ENCODE measurements around the gene SEPTIN7. TPM values are rescaled to one million over a fixed set of nuclear protein-coding genes. Genes with fewer than 3 reads are reported as not detected.

Gene SEPTIN7
- total RNA-seq, 1 experiment from 2014 or later = 295 TPM

GRCh38 chr7:35839860-35840854 lies 39.3 kb downstream of the SEPTIN7 start:
- Histone ChIP-seq H3K27ac (ENCODE audit: low read depth, low read length, poor library complexity, severe bottlenecking) (no peak overlapping the region), H3K9me3 (ENCODE audit: low read depth, low read length, poor library complexity, severe bottlenecking) (no peaks in the 10 kb centered on the region), H3K36me3 (ENCODE audit: insufficient read depth, low read length, poor library complexity, severe bottlenecking) (peaks cover 9% of the 10 kb centered on the region), H3K4me3 (ENCODE audit: low read depth, low read length, poor library complexity, severe bottlenecking) (no peak overlapping the region), H3K4me1 (ENCODE audit: insufficient read depth, low read length, poor library complexity, severe bottlenecking) (peaks cover 24% of the 10 kb centered on the region), H3K27me3 (replicated peaks; ENCODE audit: insufficient read depth, low read depth, low read length, poor library complexity) (no peaks in the 10 kb centered on the region)
- DNase-seq (ENCODE audit: low spot score) = peak; percentile 29
- TF ChIP-seq EZH2 (IDR thresholded peaks at IDR 0.05; ENCODE audit: borderline replicate concordance, low read depth, low read length, poor library complexity, severe bottlenecking) (no peak), CTCF (conservative IDR thresholded peaks at IDR 0.05; ENCODE audit: low read depth, low read length) (no peak)
- ChIA-PET CTCF (no interaction called here), POLR2A (ENCODE audit: low non-redundant PET) (interaction anchor here (0.6 kb wide), 1 partner anchor 11 kb away, joined by 3 read pairs; no protein-coding TSS in a partner anchor)
- BruUV-seq (replicated peaks) = no TSS peak
- intact Hi-C loops (cut with micrococcal nuclease; ENCODE audit: unreplicated experiment) = no loop called here

GRCh38 chr7:35846816-35847412 lies 46.1 kb downstream of the SEPTIN7 start:
- POLR2A ChIA-PET (ENCODE audit: low non-redundant PET) = no interaction called here
- H3K4me1 ChIP-seq (ENCODE audit: insufficient read depth, low read length, poor library complexity, severe bottlenecking) = peaks cover 15% of the 10 kb centered on the region
- DNase-seq (ENCODE audit: low spot score) = no peak
- no peak overlapping the region for H3K4me3 ChIP-seq (ENCODE audit: low read depth, low read length, poor library complexity, severe bottlenecking)
- no peaks in the 10 kb centered on the region for H3K36me3 ChIP-seq (ENCODE audit: insufficient read depth, low read length, poor library complexity, severe bottlenecking)
- BruUV-seq (replicated peaks) = no TSS peak
- CTCF ChIA-PET = interaction anchor here (0.6 to 1.7 kb wide), 2 partner anchors 42 to 46 kb away, joined by 3 to 4 read pairs; no protein-coding TSS in a partner anchor
- H3K27ac ChIP-seq (ENCODE audit: low read depth, low read length, poor library complexity, severe bottlenecking) = no peak overlapping the region
- TF ChIP-seq EZH2 (IDR thresholded peaks at IDR 0.05; ENCODE audit: borderline replicate concordance, low read depth, low read length, poor library complexity, severe bottlenecking) = no peak
- no peak for TF ChIP-seq CTCF (conservative IDR thresholded peaks at IDR 0.05; ENCODE audit: low read depth, low read length)
- H3K9me3 ChIP-seq (ENCODE audit: low read depth, low read length, poor library complexity, severe bottlenecking) = no peaks in the 10 kb centered on the region
- intact Hi-C loops (cut with micrococcal nuclease; ENCODE audit: unreplicated experiment) = no loop called here
- no peaks in the 10 kb centered on the region for H3K27me3 ChIP-seq (replicated peaks; ENCODE audit: insufficient read depth, low read depth, low read length, poor library complexity)

- ChIA-PET CTCF (no interaction called here), POLR2A (ENCODE audit: low non-redundant PET) (no interaction called here)
- Histone ChIP-seq H3K36me3 (ENCODE audit: insufficient read depth, low read length, poor library complexity, severe bottlenecking) (no peaks in the 10 kb centered on the region), H3K4me3 (ENCODE audit: low read depth, low read length, poor library complexity, severe bottlenecking) (no peak overlapping the region), H3K27ac (ENCODE audit: low read depth, low read length, poor library complexity, severe bottlenecking) (no peak overlapping the region), H3K9me3 (ENCODE audit: low read depth, low read length, poor library complexity, severe bottlenecking) (no peaks in the 10 kb centered on the region), H3K4me1 (ENCODE audit: insufficient read depth, low read length, poor library complexity, severe bottlenecking) (peaks cover 28% of the 10 kb centered on the region), H3K27me3 (replicated peaks; ENCODE audit: insufficient read depth, low read depth, low read length, poor library complexity) (no peaks in the 10 kb centered on the region)
- TF ChIP-seq EZH2 (IDR thresholded peaks at IDR 0.05; ENCODE audit: borderline replicate concordance, low read depth, low read length, poor library complexity, severe bottlenecking) (no peak), CTCF (conservative IDR thresholded peaks at IDR 0.05; ENCODE audit: low read depth, low read length) (no peak)
- intact Hi-C loops (cut with micrococcal nuclease; ENCODE audit: unreplicated experiment) = no loop called here
- no TSS peak for BruUV-seq (replicated peaks)
- no peak for DNase-seq (ENCODE audit: low spot score)
Observed at GRCh38 chr7:35848725-35849124, 47.9 kb downstream of the SEPTIN7 start.

Measured in A673 (cell line).